Type B pancreatic cell (in vitro differentiated cells): ENCODE data around the gene SLC5A2. TPM values are rescaled to one million over a fixed set of nuclear protein-coding genes. Genes with fewer than 3 reads are reported as not detected.

Source experiments
- DNase-seq: peaks from one replicate; pipeline ENCODE4 v3.0.0; 2021; ENCODE audit warnings: mixed read lengths; ENCODE audit not compliant: unreplicated experiment; ENCODE audit errors: extremely low spot score
- H3K27ac Mint-ChIP-seq: 2 replicates; pipeline ENCODE4 v1.8.0; 2021; ENCODE audit warnings: mild to moderate bottlenecking, mixed read lengths
- H3K27me3 Mint-ChIP-seq: 2 replicates; pipeline ENCODE4 v1.8.0; 2021; ENCODE audit warnings: mixed read lengths
- H3K36me3 Mint-ChIP-seq: 2 replicates; pipeline ENCODE4 v1.8.0; 2021; ENCODE audit warnings: mixed read lengths
- H3K4me1 Mint-ChIP-seq: one replicate; pipeline ENCODE4 v1.8.0; 2021; ENCODE audit warnings: mixed read lengths; ENCODE audit not compliant: unreplicated experiment
- H3K4me3 Mint-ChIP-seq: 2 replicates; pipeline ENCODE4 v1.8.0; 2021; ENCODE audit warnings: mild to moderate bottlenecking, mixed read lengths
- H3K9me3 Mint-ChIP-seq: 2 replicates; pipeline ENCODE4 v1.8.0; 2021; ENCODE audit warnings: mixed read lengths
- total RNA-seq: library from RNA; stranded (reverse); gene quantifications from 2 replicates; pipeline ENCODE4 v1.2.1, GENCODE V29; 2021; ENCODE audit warnings: low replicate concordance
- TF ChIP-seq, protein P1 (sequence below): fragments of 200-600 bp; sonication (generic); conservative IDR thresholded peaks from 2 replicates; pipeline ENCODE4 v1.5.0; 2021; ENCODE audit warnings: antibody characterized with exemption, mild to moderate bottlenecking

Gene SLC5A2
- total RNA-seq, 1 donor from 2014 or later = 0.41 TPM

DNA sequence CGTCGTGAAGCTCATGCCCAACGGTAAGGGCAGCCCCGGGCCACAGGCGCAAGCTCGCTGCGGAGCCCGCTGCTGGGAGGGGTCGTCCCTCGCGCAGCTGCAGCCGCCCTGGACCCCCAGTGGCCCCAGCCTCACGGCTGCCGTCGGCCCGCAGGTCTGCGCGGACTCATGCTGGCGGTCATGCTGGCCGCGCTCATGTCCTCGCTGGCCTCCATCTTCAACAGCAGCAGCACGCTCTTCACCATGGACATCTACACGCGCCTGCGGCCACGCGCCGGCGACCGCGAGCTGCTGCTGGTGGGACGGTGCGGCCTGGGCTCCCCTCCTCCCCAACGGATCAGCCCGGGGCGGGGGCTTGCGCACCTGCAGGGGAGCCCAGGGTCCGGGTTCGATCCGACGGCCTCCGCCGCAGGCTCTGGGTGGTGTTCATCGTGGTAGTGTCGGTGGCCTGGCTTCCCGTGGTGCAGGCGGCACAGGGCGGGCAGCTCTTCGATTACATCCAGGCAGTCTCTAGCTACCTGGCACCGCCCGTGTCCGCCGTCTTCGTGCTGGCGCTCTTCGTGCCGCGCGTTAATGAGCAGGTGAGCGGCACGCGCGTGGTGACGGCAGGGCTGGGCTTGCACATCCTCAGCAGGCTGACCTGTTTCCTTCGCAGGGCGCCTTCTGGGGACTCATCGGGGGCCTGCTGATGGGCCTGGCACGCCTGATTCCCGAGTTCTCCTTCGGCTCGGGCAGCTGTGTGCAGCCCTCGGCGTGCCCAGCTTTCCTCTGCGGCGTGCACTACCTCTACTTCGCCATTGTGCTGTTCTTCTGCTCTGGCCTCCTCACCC is 5.8 kb downstream of the SLC5A2 start:
- Mint-ChIP-seq H3K27ac (no peak overlapping the region), H3K27me3 (peaks cover 38% of the 10 kb centered on the region), H3K4me3 (peak overlapping the region; percentile 87), H3K9me3 (no peaks in the 10 kb centered on the region), H3K4me1 (no peaks in the 10 kb centered on the region), H3K36me3 (peaks cover 12% of the 10 kb centered on the region)
- TF ChIP-seq, protein P1, sequence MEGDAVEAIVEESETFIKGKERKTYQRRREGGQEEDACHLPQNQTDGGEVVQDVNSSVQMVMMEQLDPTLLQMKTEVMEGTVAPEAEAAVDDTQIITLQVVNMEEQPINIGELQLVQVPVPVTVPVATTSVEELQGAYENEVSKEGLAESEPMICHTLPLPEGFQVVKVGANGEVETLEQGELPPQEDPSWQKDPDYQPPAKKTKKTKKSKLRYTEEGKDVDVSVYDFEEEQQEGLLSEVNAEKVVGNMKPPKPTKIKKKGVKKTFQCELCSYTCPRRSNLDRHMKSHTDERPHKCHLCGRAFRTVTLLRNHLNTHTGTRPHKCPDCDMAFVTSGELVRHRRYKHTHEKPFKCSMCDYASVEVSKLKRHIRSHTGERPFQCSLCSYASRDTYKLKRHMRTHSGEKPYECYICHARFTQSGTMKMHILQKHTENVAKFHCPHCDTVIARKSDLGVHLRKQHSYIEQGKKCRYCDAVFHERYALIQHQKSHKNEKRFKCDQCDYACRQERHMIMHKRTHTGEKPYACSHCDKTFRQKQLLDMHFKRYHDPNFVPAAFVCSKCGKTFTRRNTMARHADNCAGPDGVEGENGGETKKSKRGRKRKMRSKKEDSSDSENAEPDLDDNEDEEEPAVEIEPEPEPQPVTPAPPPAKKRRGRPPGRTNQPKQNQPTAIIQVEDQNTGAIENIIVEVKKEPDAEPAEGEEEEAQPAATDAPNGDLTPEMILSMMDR = no peak
- no peak for DNase-seq

DNA sequence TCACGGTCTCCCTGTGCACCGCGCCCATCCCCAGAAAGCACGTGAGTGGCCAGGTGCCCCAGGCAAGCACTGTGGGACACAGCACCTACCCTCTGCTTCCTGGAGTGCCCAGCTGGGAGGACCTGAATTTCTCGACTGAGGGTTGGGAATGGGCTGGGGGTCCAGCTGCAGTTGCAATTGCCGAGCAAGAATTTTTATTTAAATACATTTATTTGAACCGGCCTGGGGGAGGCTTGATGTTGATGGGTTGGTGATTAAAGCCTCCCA is 6.3 kb downstream of the SLC5A2 start:
- Mint-ChIP-seq H3K4me1 (no peaks in the 10 kb centered on the region), H3K4me3 (peak overlapping the region; percentile 36), H3K36me3 (peaks cover 12% of the 10 kb centered on the region), H3K9me3 (no peaks in the 10 kb centered on the region), H3K27me3 (peaks cover 36% of the 10 kb centered on the region), H3K27ac (no peak overlapping the region)
- DNase-seq = no peak
- TF ChIP-seq, protein P1 = no peak

DNA sequence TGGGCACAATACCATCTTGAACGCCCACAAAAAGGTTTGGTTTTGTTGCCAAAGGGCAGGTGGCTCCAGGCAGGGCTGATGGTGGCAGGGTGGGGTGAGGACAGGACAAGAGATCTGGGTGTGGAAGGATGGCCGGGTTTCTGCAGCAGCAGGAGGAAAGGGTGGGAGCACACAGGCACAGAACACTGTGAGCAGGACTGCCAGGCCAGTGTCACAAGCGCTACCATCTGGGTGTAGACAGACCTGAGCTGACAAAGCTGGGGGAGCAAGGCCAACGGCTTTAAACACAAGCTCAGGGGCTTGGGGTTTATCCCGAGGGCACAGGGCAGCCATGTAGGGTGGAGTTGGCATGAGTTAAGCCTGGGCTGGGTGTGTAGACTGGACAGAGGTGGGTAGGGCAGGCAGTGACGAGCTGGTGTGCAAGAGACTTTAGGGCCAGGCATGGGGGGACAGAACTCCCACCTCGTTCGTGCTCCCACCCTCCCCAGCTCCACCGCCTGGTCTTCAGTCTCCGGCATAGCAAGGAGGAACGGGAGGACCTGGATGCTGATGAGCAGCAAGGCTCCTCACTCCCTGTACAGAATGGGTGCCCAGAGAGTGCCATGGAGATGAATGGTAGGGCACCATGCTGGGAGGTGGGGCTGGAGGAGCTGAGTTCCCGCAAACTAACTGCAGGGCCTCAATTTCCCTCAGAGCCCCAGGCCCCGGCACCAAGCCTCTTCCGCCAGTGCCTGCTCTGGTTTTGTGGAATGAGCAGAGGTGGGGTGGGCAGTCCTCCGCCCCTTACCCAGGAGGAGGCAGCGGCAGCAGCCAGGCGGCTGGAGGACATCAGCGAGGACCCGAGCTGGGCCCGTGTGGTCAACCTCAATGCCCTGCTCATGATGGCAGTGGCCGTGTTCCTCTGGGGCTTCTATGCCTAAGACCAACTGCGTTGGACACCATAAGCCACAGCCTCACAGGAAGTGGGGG is 7.0 kb downstream of the SLC5A2 start:
- TF ChIP-seq, protein P1 = no peak
- Mint-ChIP-seq H3K27me3 (peaks cover 32% of the 10 kb centered on the region), H3K4me3 (peak overlapping the region; percentile 77), H3K27ac (no peak overlapping the region), H3K36me3 (peaks cover 12% of the 10 kb centered on the region), H3K9me3 (no peaks in the 10 kb centered on the region), H3K4me1 (no peaks in the 10 kb centered on the region)
- DNase-seq = no peak

DNA sequence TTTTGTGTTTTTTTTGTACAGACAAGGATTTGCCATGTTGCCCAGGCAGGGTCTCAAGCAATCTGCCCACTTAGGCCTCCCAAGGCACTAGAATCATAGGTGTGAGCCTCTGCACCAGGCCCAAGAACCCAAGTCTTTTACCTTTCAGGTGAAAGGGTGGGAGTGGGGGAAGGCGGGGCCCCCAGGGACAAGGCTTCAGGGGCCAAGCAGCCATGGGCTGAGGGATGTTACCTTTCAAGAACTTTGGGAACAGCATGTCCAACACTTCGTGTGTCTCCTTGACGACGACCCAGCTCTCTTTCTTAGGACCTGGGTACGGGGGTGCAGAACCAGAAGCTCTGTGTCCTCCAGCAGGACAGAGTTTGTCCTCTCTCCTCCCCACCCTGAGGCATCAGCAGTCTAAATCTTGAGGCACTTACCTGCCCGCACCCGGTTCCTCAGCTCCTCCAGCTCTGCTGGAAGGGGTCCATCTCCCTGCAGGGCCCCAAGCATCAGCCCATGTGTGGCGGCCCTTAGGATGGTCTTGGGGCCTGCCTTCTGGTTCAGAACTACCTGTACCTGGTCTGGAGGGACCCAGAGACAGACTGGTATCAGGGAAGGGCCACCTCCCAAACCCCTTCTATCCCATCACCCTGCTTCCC is 9.0 kb downstream of the SLC5A2 start:
- peaks cover 12% of the 10 kb centered on the region for H3K27me3 Mint-ChIP-seq
- H3K4me3 Mint-ChIP-seq = no peak overlapping the region
- TF ChIP-seq, protein P1 = no peak
- no peaks in the 10 kb centered on the region for H3K4me1 Mint-ChIP-seq
- peaks cover 12% of the 10 kb centered on the region for H3K36me3 Mint-ChIP-seq
- no peak overlapping the region for H3K27ac Mint-ChIP-seq
- H3K9me3 Mint-ChIP-seq = no peaks in the 10 kb centered on the region
- DNase-seq = no peak

DNA sequence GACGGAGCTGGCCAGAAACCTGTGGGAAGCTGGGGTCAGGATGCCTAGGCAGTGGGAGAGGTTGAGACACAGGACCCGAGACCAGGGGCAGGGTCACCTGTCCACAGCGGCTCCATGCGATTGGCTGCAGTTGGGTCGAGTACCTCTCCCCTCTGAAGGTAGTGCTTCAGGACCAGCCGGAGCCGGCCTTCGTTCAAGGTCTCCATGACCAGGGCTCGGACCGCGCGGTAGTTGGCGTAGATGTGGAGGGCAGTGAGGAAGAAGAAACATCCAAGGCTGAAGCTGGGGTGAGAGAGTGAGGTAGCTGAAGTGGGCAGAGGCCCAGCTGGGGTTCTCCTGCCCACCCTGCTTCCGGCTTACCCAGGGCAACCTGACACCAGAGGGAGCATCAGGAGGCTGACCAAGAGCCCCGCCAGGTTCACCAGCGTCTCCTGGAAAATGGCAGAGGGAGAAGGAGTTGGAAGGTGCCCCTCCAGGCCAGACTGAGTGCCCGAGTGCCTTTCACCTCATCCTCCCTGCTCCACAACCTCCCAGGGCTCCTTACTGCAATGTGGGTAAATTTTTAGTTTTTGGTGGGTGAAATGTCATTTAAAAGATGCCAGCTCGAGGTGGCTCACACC is 10.7 kb downstream of the SLC5A2 start:
- no peak overlapping the region for H3K4me3 Mint-ChIP-seq
- TF ChIP-seq, protein P1 = no peak
- H3K9me3 Mint-ChIP-seq = no peaks in the 10 kb centered on the region
- H3K27me3 Mint-ChIP-seq = peaks cover 3% of the 10 kb centered on the region
- H3K4me1 Mint-ChIP-seq = no peaks in the 10 kb centered on the region
- peaks cover 17% of the 10 kb centered on the region for H3K36me3 Mint-ChIP-seq
- no peak overlapping the region for H3K27ac Mint-ChIP-seq
- no peak for DNase-seq
